NCI-H2171 (cell line): ENCODE results near the gene KIDINS220.

Source experiments
- DNase-seq: peaks from one replicate; lab custom pipeline; 2025; lab: John Stamatoyannopoulos, UW

Gene KIDINS220

DNA sequence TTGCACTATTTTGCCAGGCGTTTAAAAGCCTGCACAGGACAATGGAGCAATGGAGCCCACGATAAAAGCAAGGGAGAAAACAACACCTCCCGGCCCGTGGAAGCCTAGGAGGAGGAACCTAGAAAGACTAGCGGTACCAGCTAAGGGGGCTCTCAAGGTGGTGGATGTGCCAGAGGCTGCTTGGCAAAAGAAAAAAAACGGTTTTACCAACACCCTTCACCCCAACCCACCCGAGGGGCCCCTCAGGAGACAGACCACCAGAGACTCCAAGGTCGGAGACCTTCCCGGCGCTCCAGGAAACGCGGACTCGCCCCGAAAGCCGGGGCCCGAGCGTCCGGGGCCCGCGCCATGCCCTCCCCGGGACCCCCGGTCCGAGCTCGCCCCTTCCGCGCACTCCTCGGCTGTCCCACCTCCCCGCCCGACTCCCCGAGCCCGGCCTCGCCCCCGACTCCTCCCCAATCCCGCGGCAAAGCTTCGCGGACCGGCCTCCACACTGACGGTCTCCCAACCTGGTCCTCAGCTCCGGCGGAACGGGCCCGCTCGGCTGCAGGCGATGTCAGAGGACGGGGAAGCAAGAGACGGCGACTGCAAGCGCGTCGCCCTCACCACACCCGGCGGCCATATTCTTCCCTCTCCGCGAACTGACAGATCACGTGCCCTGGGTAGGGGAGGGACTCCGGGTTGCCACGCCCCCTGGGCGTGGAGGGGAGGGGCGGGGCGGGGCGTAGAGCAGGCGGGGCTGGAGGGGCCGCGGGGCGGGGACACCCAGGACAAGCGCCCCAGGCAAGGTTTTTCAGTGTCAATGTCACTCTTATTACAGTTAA lies at the start of gene KIDINS220:
KIDINS220 (minus strand) TSS at position 643 of the 824 bp plus-strand sequence. CDS start 10,520 bp downstream, outside the sequence.
- DNase-seq = peak; percentile 85

- DNase-seq = no peak
Observed at GRCh38 chr2:8886876-8887275, 49.5 kb upstream of the KIDINS220 start.

- DNase-seq = no peak
Observed at GRCh38 chr2:8886202-8886518, 48.7 kb upstream of the KIDINS220 start.

GRCh38 chr2:8885449-8886201 lies 48.2 kb upstream of the KIDINS220 start:
- no peak for DNase-seq

DNA sequence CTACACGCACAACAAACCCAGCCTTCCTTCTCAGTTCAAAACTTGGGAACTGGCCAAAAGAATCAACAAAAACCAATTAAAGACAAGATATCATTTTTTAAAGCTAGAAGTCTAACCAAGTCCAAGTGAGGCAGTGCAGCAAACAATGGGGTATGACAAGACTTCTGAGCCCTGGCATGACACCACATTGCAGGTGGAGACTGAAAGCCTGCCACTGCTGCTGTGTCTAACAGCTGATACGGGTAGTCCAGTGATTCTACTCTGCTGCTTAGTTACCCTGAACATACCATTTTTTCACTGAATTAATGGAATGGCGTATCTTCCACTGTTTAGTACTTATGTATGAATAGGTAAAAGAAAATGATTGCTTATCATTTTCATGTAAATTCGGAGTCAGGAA lies 47.4 kb upstream of the KIDINS220 start:
- DNase-seq = no peak

GRCh38 chr2:8882094-8882493 lies 44.7 kb upstream of the KIDINS220 start:
- DNase-seq = no peak

GRCh38 chr2:8877894-8878293 lies 40.5 kb upstream of the KIDINS220 start:
- no peak for DNase-seq

GRCh38 chr2:8877332-8877731 lies 39.9 kb upstream of the KIDINS220 start:
- DNase-seq = no peak

DNA sequence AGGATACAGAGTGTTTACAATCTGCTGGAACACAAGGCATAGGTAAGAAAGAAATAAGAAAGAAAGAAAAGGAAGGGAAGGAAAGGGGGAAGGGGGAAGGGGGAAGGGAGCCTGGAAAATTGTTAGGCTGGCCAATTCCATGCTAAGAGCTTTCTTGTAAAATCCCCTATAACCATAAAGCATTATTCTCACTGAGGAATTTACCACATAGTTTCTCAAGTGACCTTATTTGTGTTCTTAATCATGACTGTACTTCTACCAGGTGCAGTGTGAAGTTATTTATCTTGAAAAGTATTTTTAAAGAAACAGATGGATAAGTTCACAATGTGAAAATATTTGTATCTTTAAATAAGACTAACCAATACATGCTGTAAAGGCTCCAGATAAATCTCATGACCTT lies 39.2 kb upstream of the KIDINS220 start:
- no peak for DNase-seq

- peak; percentile 47 for DNase-seq
Observed at GRCh38 chr2:8872821-8873432, 35.5 kb upstream of the KIDINS220 start.

- DNase-seq = no peak
Observed at GRCh38 chr2:8870441-8870840, 33.0 kb upstream of the KIDINS220 start.

GRCh38 chr2:8867363-8867762 lies 29.9 kb upstream of the KIDINS220 start:
- DNase-seq = no peak

GRCh38 chr2:8863331-8863953 lies 26.0 kb upstream of the KIDINS220 start:
- no peak for DNase-seq

GRCh38 chr2:8862230-8862629 lies 24.8 kb upstream of the KIDINS220 start:
- no peak for DNase-seq

DNA sequence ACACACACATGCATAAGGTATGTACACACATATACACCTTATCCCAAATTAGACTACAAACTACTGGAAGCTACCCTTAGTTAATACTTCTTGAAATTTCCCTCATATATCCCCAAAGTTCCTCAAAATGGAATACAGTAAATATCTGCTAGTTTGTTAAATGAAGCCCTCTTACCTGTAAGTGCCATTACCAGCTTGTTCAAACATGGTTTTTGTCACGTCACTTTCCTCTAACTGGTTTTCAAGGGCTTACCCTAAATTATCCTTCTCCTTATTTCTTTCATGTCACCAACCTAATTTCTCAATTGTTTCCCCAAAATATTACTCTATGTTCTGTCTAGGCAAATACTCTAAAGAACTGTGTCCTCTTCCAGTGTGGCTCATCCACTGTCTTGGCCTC lies 24.4 kb upstream of the KIDINS220 start:
- no peak for DNase-seq

DNA sequence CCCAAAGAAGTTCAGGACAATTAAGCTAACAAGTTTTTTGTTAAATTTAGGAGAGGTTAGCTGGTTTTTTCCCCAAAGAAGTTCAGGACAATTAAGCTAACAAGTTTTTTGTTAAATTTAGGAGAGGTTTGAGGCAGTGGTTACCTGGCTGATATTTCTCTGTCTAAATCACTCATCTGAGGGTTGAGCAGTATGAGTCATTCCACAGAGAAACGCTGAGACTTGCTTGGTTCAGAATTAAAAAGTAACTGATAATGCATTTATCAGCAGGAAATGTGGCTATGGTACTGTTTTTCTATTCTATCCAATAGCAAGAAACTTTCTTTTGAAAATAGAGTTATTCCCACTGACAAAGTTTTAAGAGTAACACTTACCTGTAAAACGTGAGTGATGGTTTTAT lies 22.8 kb upstream of the KIDINS220 start:
- DNase-seq = no peak

DNA sequence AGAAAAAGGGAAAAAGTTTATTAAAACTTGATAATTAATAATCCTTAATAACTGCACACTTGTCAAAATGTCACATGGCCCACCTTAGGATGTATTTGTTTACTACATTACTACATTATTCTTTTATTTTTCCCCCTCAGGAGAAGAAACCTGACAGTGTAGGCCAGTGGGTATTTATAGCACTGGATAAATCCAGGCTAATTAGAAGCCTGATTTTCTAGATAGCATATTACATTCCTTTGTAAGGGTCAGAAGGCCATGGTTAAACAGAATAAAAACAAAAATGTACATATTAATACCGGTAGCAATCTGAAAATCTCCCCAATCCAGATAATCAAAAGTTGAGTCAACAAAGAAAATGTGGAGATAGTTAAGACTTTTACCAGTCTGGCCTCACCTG lies 21.5 kb upstream of the KIDINS220 start:
- no peak for DNase-seq

DNA sequence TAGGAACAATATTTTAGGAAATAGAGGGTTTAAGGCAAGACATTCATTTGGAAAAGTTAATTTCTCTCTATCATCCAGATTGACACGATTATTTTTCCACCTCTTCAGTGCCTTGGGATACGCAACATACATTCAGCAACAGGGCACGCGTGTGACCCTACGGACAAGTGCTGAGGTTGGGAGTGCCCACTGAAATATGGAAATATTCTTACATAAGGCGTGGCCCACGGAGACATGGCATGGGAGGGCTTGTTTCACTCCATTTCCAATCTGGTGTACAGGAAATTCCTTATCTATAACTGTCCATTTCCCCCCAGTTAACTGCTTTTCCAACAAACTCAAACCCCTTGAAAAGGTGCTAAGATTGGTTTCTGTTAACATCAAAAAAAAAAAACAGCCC lies 20.9 kb upstream of the KIDINS220 start:
- DNase-seq = no peak

GRCh38 chr2:8857709-8858108 lies 20.3 kb upstream of the KIDINS220 start:
- no peak for DNase-seq

- DNase-seq = no peak
Observed at GRCh38 chr2:8856176-8856575, 18.8 kb upstream of the KIDINS220 start.

GRCh38 chr2:8855010-8855409 lies 17.6 kb upstream of the KIDINS220 start:
- no peak for DNase-seq

- no peak for DNase-seq
Observed at GRCh38 chr2:8853426-8853825, 16.0 kb upstream of the KIDINS220 start.
